ENCODE data around the gene TNF. TPM values are rescaled to one million over a fixed set of nuclear protein-coding genes. Genes with fewer than 3 reads are reported as not detected.
"Not testable (repeated sequence)": the region's sequence is repeated elsewhere in the genome, so short reads cannot be mapped to it uniquely, and the experiment has no call there.

TNF gene
- total and polyA plus RNA-seq, 2 of the 13 experiments (the other 11 are each of a cell fraction or from before 2014, with no cell fraction given): not detected

DNA sequence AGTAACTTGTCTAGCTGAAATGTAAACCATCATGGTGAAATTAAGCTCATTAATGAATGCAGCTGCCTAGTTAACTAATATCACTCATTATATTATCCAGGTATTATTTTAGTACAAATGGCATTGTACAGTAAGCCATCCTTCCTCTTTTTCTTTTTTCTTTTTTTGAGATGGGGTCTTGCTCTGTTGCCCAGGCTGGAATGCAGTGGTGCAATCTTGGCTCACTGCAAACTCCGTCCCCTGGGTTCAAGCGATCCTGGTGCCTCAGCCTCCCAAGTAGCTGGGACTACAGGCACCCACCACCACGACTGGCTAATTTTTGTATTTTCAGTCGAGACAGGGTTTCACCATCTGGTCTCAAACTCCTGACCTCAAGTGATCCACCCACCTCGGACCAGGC lies 15.3 kb downstream of the TNF start:
- H3K9me3 ChIP-seq (ENCODE audit: low read length); H3K4me2 ChIP-seq (ENCODE audit: low read depth, low read length); FAIRE-seq; H3K36me3 ChIP-seq (replicated peaks in 1 of 2; ENCODE audit: control insufficient read depth in 1 of 2, insufficient read depth in 2 of 2, low read length in 2 of 2); H3K9ac ChIP-seq (ENCODE audit: insufficient read depth, low read depth, low read length); POLR2A ChIA-PET; BruUV-seq (replicated peaks); H3K27ac ChIP-seq (ENCODE audit: extremely low read length, insufficient read depth, low read length); DNase-seq (ENCODE audit: low spot score); CTCF ChIA-PET (ENCODE audit: low intra/inter-chr PET ratio, low total read pairs); H4K20me1 ChIP-seq (ENCODE audit: insufficient read depth, low read length); H3K4me1 ChIP-seq (ENCODE audit: insufficient read depth, low read length); H3K79me2 ChIP-seq (ENCODE audit: insufficient read depth, low read length); H2AFZ ChIP-seq (ENCODE audit: low read length); H3K4me3 ChIP-seq (replicated peaks in 1 of 3; ENCODE audit: insufficient read depth in 1 of 3, low read depth in 2 of 3, low read length in 3 of 3); ATAC-seq; in situ Hi-C loops (cut with HindIII; ENCODE audit: extremely low pct_ligation_motif_present, low pct_unique_long_range_greater_than_20kb): not testable (repeated sequence)
- intact Hi-C loops (cut with micrococcal nuclease; ENCODE audit: unreplicated experiment): loop anchor here (5.0 kb wide), 1 partner anchor 273 kb away; no protein-coding TSS in a partner anchor
- TF ChIP-seq ZNF121 (CRISPR knock-in tag; IDR thresholded peaks at IDR 0.05): peak; percentile 47; the same call in 1 of the 2 replicates
- peaks cover 7 to 36% of the 10 kb centered on the region in 2 experiments; a peak in 4 of 5 replicates for H3K27me3 ChIP-seq (ENCODE audit: control insufficient read depth in 1 of 2, insufficient read depth in 2 of 2, low read length in 2 of 2)
- WGBS (ENCODE audit: low lambda C conversion rate): 45% methylated on average over 5 of the region's 5 CpGs

DNA sequence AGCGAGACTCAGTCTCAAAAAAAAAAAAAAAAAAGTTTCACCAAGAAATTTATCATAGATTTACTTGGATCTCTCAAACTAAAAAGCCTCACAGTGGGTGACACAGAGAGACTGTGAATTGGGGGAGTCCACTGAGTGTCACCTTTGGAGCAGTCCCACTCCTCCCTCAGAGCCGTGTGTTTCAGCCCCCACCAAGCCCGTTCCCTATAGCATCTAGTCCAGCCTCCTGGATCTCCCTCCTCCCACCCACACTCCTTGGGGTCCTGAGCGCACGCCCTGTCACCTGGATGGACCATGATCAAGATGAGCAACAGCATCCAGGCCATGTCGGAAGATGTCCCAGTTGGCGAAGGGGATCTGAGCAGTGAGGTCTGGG lies 17.0 kb downstream of the TNF start:
- CTCF ChIA-PET (ENCODE audit: low intra/inter-chr PET ratio, low total read pairs): no interaction called here
- POLR2A ChIA-PET: interaction anchor here (1.4 kb wide), 1 partner anchor 50 kb away, joined by 3 read pairs; no protein-coding TSS in a partner anchor
- Histone ChIP-seq H4K20me1 (ENCODE audit: insufficient read depth, low read length) (no peaks in the 10 kb centered on the region), H3K36me3 (replicated peaks in 1 of 2; ENCODE audit: control insufficient read depth in 1 of 2, insufficient read depth in 2 of 2, low read length in 2 of 2) (no peaks in the 10 kb centered on the region), H3K27me3 (ENCODE audit: control insufficient read depth in 1 of 2, insufficient read depth in 2 of 2, low read length in 2 of 2) (peaks cover 7 to 22% of the 10 kb centered on the region in 2 experiments; a peak in 4 of 5 replicates), H3K9ac (ENCODE audit: insufficient read depth, low read depth, low read length) (no peak overlapping the region), H2AFZ (ENCODE audit: low read length) (no peak overlapping the region), H3K9me3 (ENCODE audit: low read length) (no peaks in the 10 kb centered on the region), H3K79me2 (ENCODE audit: insufficient read depth, low read length) (no peaks in the 10 kb centered on the region), H3K4me3 (replicated peaks in 1 of 3; ENCODE audit: insufficient read depth in 1 of 3, low read depth in 2 of 3, low read length in 3 of 3) (no peak overlapping the region), H3K4me2 (ENCODE audit: low read depth, low read length) (no peak overlapping the region), H3K27ac (ENCODE audit: extremely low read length, insufficient read depth, low read length) (no peak overlapping the region), H3K4me1 (ENCODE audit: insufficient read depth, low read length) (no peaks in the 10 kb centered on the region)
- intact Hi-C loops (cut with micrococcal nuclease; ENCODE audit: unreplicated experiment) (loop anchor here (5.0 kb wide), 1 partner anchor 275 kb away; no protein-coding TSS in a partner anchor), in situ Hi-C loops (cut with HindIII; ENCODE audit: extremely low pct_ligation_motif_present, low pct_unique_long_range_greater_than_20kb) (no loop called here)
- DNase-seq (ENCODE audit: low spot score) (no peak), FAIRE-seq (no peak), ATAC-seq (no peak)
- BruUV-seq (replicated peaks): no TSS peak
- TF ChIP-seq BCL6 (CRISPR knock-in tag; IDR thresholded peaks at IDR 0.05) (no peak), RBM39 (IDR thresholded peaks at IDR 0.05; ENCODE audit: low read depth, low read length, poor library complexity, severe bottlenecking) (no peak), ZNF674 (CRISPR knock-in tag; IDR thresholded peaks at IDR 0.05; ENCODE audit: low read depth) (no peak), ZNF761 (CRISPR knock-in tag; conservative IDR thresholded peaks at IDR 0.05) (no peak), ZFP90 (CRISPR knock-in tag; IDR thresholded peaks at IDR 0.05; ENCODE audit: borderline replicate concordance) (no peak), ZNF136 (CRISPR knock-in tag; IDR thresholded peaks at IDR 0.05; ENCODE audit: low read depth) (no peak), HDAC2 (CRISPR knock-in tag; IDR thresholded peaks at IDR 0.05) (no peak), NCOA5 (CRISPR knock-in tag; IDR thresholded peaks at IDR 0.05) (no peak)
- TF ChIP-seq, protein P1, sequence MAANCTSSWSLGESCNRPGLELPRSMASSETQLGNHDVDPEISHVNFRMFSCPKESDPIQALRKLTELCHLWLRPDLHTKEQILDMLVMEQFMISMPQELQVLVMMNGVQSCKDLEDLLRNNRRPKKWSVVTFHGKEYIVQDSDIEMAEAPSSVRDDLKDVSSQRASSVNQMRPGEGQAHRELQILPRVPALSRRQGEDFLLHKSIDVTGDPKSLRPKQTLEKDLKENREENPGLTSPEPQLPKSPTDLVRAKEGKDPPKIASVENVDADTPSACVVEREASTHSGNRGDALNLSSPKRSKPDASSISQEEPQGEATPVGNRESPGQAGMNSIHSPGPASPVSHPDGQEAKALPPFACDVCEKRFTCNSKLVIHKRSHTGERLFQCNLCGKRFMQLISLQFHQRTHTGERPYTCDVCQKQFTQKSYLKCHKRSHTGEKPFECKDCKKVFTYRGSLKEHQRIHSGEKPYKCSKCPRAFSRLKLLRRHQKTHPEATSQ (CRISPR knock-in tag; IDR thresholded peaks at IDR 0.05; ENCODE audit: borderline replicate concordance): no peak
- TF ChIP-seq, protein P2, sequence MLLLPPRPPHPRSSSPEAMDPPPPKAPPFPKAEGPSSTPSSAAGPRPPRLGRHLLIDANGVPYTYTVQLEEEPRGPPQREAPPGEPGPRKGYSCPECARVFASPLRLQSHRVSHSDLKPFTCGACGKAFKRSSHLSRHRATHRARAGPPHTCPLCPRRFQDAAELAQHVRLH (CRISPR knock-in tag; IDR thresholded peaks at IDR 0.05; ENCODE audit: borderline replicate concordance, low read depth): no peak
- 64% methylated on average over 7 of the region's 7 CpGs for WGBS (ENCODE audit: low lambda C conversion rate)
